ENCODE results near the gene MRPS27. TPM values are rescaled to one million over a fixed set of nuclear protein-coding genes. Genes with fewer than 3 reads are reported as not detected.

Gene MRPS27
- total and polyA plus RNA-seq, 11 donors, result 31.9 to 94.1 (median 67.9) TPM

- peaks cover 0 to 21% (median 11%) of the 10 kb centered on the region in 12 donors for H3K4me1 ChIP-seq
- 81 to 93% (median 88%) methylated on average over 1 of the region's 1 CpG for WGBS, 4 donors
- H3K9me3 ChIP-seq, result no peaks in the 10 kb centered on the region
- ATAC-seq (no peak), DNase-seq (no peak)
- peaks cover 0 to 62% (median 41%) of the 10 kb centered on the region in 9 donors for H3K36me3 ChIP-seq
- intact Hi-C loops (cut with DNase I), result no loop called here
- H3K27ac ChIP-seq, result no peak overlapping the region
- TF ChIP-seq, protein P1, sequence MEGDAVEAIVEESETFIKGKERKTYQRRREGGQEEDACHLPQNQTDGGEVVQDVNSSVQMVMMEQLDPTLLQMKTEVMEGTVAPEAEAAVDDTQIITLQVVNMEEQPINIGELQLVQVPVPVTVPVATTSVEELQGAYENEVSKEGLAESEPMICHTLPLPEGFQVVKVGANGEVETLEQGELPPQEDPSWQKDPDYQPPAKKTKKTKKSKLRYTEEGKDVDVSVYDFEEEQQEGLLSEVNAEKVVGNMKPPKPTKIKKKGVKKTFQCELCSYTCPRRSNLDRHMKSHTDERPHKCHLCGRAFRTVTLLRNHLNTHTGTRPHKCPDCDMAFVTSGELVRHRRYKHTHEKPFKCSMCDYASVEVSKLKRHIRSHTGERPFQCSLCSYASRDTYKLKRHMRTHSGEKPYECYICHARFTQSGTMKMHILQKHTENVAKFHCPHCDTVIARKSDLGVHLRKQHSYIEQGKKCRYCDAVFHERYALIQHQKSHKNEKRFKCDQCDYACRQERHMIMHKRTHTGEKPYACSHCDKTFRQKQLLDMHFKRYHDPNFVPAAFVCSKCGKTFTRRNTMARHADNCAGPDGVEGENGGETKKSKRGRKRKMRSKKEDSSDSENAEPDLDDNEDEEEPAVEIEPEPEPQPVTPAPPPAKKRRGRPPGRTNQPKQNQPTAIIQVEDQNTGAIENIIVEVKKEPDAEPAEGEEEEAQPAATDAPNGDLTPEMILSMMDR (IDR thresholded peaks at IDR 0.05), result no peak
- TF ChIP-seq POLR2A (IDR thresholded peaks at IDR 0.05), result no peak
- H3K27me3 ChIP-seq, result no peaks in the 10 kb centered on the region
- no peak overlapping the region for H3K4me3 ChIP-seq
These were observed 6.9 kb downstream of the MRPS27 start for GRCh38 chr5:72313141-72313540.

- WGBS, 4 donors, result 61 to 68% (median 65%) methylated on average over 6 of the region's 6 CpGs
- no peaks in the 10 kb centered on the region for H3K9me3 ChIP-seq
- DNase-seq (no peak), ATAC-seq (no peak)
- TF ChIP-seq, protein P1 (IDR thresholded peaks at IDR 0.05), result no peak
- no peak for TF ChIP-seq POLR2A (IDR thresholded peaks at IDR 0.05)
- H3K36me3 ChIP-seq, result peaks cover 0 to 49% (median 37%) of the 10 kb centered on the region in 9 donors
- H3K4me1 ChIP-seq, result peaks cover 0 to 32% (median 7%) of the 10 kb centered on the region in 12 donors
- H3K27ac ChIP-seq, result peak overlapping the region in 11 of 12 donors; percentile 14 to 96 (median 50)
- intact Hi-C loops (cut with DNase I), result loop anchor here (2.0 to 10.0 kb wide), 9 partner anchors 94 to 530 kb away; no protein-coding TSS in a partner anchor
- peak overlapping the region in 6 of 12 donors; percentile 64 to 87 (median 69) for H3K4me3 ChIP-seq
- no peaks in the 10 kb centered on the region for H3K27me3 ChIP-seq
These were observed 11.2 kb downstream of the MRPS27 start for GRCh38 chr5:72308853-72309191.

- TF ChIP-seq, protein P1 (IDR thresholded peaks at IDR 0.05), result peak; percentile 86 to 97 (median 93)
- TF ChIP-seq POLR2A (IDR thresholded peaks at IDR 0.05), result peak; percentile 83 to 98
- WGBS, 4 donors, result 1 to 3% (median 1%) methylated on average over 41 to 76 of the region's 76 CpGs
- H3K27me3 ChIP-seq, result no peaks in the 10 kb centered on the region
- ATAC-seq, result peak; percentile 99
- peaks cover 0 to 32% (median 7%) of the 10 kb centered on the region in 12 donors for H3K4me1 ChIP-seq
- H3K4me3 ChIP-seq, result peak overlapping the region; percentile 55 to 87 (median 70)
- H3K36me3 ChIP-seq, result peaks cover 0 to 44% (median 34%) of the 10 kb centered on the region in 9 donors
- H3K9me3 ChIP-seq, result no peaks in the 10 kb centered on the region
- DNase-seq, result peak; percentile 97 to 99 (median 99)
- intact Hi-C loops (cut with DNase I), result loop anchor here (2.0 to 10.0 kb wide), 10 partner anchors 93 to 529 kb away; no protein-coding TSS in a partner anchor
- peak overlapping the region; percentile 81 to 99 (median 94) for H3K27ac ChIP-seq
These were observed 11.8 kb downstream of the MRPS27 start for GRCh38 chr5:72307968-72308852.

GRCh38 chr5:72307573-72307967 is 12.5 kb downstream of the MRPS27 start:
- no peak for DNase-seq
- Histone ChIP-seq H3K27ac (peak overlapping the region; percentile 81 to 99 (median 94)), H3K36me3 (peaks cover 0 to 38% (median 28%) of the 10 kb centered on the region in 9 donors), H3K9me3 (no peaks in the 10 kb centered on the region), H3K4me1 (peaks cover 0 to 32% (median 7%) of the 10 kb centered on the region in 12 donors), H3K27me3 (no peaks in the 10 kb centered on the region), H3K4me3 (peak overlapping the region; percentile 55 to 87 (median 70))
- TF ChIP-seq POLR2A (IDR thresholded peaks at IDR 0.05), result no peak
- TF ChIP-seq, protein P1 (IDR thresholded peaks at IDR 0.05), result no peak
- 4 to 11% (median 6%) methylated on average over 8 of the region's 8 CpGs for WGBS, 4 donors
- ATAC-seq, result no peak
- intact Hi-C loops (cut with DNase I), result loop anchor here in 7 of 10 donors (2.0 to 10.0 kb wide), 7 partner anchors 93 to 527 kb away; no protein-coding TSS in a partner anchor
